ENCODE measurements around the gene GPR157. TPM values are rescaled to one million over a fixed set of nuclear protein-coding genes. Genes with fewer than 3 reads are reported as not detected.

The GPR157 gene
- total RNA-seq, 1 donor from 2014 or later, result 4.1 TPM

DNA sequence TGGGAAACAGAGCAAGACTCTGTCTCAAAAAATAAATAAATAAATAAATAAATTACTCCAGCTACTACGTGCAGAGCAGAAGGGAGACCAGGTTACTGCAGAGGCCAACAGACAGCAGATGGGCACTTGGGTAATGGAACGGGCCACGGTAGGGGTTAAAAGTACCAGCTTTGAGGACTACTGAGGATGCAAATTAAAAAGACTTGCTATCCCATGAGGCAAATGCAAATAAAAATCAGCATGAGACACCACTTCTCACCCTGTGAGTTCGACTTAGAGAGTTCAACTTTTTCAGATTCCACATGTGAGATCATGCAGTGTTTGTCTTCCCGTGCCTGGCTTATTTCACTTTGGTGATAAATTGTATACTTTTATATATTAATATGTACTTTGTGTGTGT lies 66.1 kb downstream of the GPR157 start:
- no peak for DNase-seq (ENCODE audit: low spot score)

DNA sequence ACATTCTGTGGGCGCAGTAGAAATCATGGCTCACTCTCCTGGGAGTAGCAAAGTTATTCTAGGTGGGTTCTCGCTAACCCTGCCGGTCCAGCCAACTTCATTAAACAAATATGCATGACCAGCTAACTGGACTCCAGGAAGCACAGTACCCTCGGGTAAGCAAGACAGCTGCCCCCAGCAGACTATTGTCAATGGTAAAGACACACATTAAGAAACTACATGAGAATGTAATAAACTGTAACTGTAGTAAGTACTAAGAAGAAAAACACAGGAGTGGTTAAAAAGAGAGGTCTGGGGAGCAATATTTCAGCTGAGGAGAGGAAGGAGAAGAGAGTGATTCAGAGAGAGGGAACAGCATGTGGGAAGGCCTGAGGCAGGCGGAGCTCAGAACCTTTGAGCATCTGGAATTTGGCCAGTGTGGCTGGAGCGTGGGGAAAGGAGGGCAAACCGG lies 66.9 kb downstream of the GPR157 start:
- DNase-seq (ENCODE audit: low spot score), result no peak

DNA sequence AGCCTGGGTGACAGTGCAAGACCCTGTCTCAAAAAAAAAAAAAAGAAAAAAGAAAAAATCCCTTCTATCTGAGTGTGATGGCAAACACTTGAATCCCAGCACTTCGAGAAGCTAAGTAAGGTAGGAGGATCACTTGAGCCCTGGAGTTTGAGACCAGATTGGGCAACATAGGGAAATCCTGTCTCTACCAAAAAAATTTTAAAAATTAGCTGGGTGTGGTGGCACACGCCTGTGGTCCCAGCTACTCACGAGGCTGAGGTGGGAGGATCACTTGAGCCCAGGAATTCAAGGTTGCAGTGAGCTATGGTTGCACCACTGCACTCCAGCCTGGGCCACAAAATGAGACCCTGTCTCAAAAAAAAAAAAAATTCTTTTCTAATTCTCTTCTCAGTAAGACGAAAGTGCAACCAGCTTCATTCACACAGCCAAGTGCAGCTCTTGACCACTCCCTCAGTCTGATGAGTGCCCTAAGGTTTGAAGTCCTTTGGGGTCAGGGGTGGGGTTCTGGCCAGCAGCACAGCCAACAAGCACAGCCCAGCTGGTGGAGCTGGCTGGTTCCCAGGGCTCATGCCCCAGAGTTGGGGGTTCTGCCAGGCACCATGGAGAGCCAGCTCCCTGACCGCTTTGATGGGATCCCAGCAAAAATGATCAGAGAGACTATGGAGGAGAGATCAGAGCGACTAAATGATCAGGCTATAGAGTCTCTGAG lies 67.5 kb downstream of the GPR157 start:
- no peak for DNase-seq (ENCODE audit: low spot score)

DNA sequence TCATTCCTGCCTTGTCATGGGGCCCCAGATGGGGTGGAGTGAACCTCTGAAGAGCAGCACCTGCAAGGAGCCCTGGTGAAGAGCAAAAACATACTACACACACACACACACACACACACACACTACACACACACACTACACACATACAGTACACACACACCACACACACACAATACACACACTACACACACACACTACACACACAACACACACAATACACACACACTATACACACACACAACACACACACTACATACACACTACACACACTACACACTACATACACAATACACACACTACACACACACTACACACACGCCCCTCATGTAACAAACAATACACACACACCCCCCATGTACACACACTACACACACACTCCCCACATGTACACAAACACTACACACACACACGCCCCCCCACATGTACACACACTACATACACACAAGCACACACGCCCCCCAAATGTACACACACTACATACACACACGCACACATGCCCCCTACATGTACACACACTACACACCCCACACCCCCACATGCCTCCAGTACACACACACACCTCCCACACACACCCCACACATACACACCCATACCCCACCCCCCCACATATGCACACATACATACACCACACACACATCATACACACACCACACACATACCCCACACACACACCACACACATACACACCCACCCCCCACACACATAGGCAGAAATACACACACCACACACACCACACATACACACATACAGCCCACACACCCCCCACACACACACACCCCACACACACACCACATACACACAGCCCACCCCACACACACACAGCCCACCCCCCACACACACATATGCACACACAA lies 68.8 kb downstream of the GPR157 start:
- DNase-seq (ENCODE audit: low spot score), result no peak

DNA sequence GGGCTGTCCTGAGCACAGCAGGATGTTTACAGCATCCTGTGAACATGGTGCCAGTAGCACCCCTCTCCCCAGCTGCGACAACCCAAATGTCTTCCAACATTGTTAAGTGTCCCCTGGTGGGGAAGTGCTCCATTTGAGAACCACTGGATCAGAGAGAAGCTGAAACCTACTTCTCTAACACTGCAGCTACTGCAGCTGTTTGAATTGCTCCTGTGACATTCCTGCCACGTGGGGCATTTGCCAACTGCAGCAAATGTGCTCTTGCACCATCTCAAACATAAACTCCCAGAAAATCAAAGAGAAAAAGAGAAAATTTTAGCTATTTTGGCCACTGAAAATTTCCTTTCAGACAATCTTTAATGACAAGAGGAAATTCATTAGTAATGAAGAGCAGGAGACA lies 70.4 kb downstream of the GPR157 start:
- DNase-seq (ENCODE audit: low spot score), result no peak

DNA sequence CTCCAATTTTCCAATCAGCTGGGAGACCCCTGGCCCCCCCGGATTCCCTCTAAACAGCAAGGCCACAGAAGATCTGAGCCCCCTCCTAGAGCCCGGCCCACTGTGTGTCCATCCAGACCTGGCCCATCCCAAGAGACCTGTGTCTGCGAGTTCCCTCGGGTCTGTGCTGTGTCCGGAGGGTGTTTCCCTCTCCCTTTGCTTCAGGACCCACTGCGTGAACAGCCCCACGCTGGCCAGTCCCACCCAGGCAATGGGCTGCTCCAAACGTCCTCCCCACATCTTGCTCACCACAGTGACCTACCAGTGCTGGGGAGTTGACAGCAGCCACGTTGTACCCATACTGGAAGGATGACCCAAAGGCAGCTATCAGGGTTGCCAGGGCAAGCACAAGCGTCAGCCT lies 71.1 kb downstream of the GPR157 start:
- DNase-seq (ENCODE audit: low spot score), result no peak

DNA sequence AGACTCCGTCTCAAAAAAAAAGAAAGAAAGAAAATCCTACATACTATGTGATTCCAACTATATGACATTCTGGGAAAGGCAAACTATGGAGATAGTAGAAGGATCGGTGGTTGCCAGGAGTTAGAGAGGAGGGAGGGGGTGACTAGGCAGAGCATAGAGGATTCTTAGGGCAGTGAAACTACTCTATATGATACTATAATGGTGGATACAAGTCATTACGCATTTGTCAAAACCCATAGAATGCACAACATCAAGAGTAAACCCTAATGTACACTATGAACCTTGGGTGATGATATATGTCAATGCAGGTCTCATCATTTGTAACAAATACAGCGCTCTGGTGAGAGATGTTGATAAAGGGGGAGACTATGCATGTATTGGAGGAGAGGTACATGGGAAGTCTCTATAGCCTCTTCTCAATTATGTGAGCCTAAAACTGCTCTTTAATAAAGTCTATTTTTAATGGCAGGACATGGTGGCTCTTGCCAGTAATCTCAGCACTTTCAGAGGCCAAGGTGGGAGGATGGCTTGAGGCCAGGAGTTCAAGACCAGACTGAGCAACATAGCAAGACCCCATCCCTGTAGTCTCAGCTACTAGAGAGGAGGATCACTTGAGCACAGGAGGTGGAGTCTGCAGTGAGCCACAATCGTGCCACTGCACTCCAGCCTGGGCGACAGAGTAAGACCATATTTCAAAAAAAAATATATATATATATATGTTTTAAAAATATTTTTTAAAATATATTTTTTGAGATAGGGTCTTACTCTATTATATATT lies 76.4 kb downstream of the GPR157 start:
- no peak for DNase-seq (ENCODE audit: low spot score)

DNA sequence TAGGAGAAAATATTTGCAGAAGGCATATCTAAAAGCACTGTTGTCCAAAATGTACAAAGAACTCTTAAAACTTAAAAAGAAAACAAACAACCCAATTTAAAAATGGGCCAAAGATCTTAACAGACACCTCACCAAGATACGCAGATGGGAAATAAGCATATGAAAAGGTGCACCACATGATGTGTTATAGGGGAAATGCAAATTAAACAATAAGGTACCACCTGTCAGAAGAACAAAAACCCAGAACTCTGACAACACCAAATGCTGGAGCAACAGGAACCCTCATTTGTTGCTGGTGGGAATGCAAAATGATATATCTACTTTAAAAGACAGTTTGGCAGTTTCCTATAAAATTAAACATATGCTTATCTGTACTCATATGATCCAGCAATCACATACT lies 77.5 kb downstream of the GPR157 start:
- DNase-seq (ENCODE audit: low spot score), result no peak

DNA sequence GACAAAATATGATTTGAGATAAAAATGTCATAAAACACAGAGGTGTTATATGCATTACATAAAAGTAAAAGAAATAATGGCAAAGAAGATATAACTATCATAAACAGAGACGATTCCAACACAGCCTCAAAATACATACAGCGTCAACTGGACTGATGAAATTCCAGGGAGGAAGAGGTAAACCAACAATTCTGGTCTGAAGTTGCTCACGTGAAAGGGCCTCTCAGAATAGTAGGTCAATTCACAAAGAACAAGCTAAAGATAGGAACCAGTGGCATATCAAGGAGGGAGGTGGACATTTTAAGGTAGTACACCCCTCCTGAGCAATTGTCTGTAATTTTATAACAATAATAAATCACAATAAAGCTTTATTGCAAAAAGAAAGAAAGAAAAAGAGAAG lies 78.1 kb downstream of the GPR157 start:
- DNase-seq (ENCODE audit: low spot score), result no peak

Other genes starting within 250 kb of the GPR157 start
- not detected for gene CA6, start 183.2 kb downstream of the GPR157 start, total RNA-seq (ENCODE audit: insufficient read depth, low replicate concordance)
- gene SLC2A7, start 102.7 kb downstream of the GPR157 start, total RNA-seq (ENCODE audit: insufficient read depth, low replicate concordance), result not detected
- 14.2 TPM for gene SLC2A5, start 59.5 kb downstream of the GPR157 start, total RNA-seq (ENCODE audit: insufficient read depth, low replicate concordance)
- gene H6PD, start 105.7 kb upstream of the GPR157 start, total RNA-seq (ENCODE audit: insufficient read depth, low replicate concordance), result 34.4 TPM
- 43.3 TPM for gene SPSB1, start 163.8 kb upstream of the GPR157 start, total RNA-seq (ENCODE audit: insufficient read depth, low replicate concordance)

Measured in umbilical cord (tissue), 2 donors.